H1 (cell line): ENCODE data around the gene TC2N. TPM values are rescaled to one million over a fixed set of nuclear protein-coding genes. Genes with fewer than 3 reads are reported as not detected.

ENCODE experiments used
- CTCF ChIA-PET: fragments of 300-600 bp; sonication (Branson Sonifier 250); formaldehyde crosslinking; loops from one replicate; lab custom pipeline; 2021; ENCODE audit not compliant: partially characterized antibody; lab: Charles Lee
- POLR2A ChIA-PET: fragments of 300-600 bp; sonication (Branson Sonifier 250); formaldehyde crosslinking; loops from one replicate; lab custom pipeline; 2021; ENCODE audit warnings: inconsistent platforms; ENCODE audit not compliant: partially characterized antibody; lab: Charles Lee
- DNase-seq, 2 experiments: peaks; one replicate each; pipeline versions ENCODE4 v3.0.0 to v3.0.0-alpha.2; 2010 to 2022; ENCODE audit warnings: low spot score in 2 of 2, low read depth in 1 of 2, mixed read lengths in 1 of 2
- FAIRE-seq: peaks from 2 replicates; lab custom pipeline; 2011; peaks lifted over from hg19 to GRCh38; lab: Jason Lieb, UNC
- H2AFZ ChIP-seq: 2 replicates; pipeline ENCODE4 v1.8.1; 2012; ENCODE audit warnings: low read length, inconsistent platforms
- H2AK5ac ChIP-seq: 2 replicates; pipeline ENCODE4 v1.6.1; 2013; ENCODE audit warnings: low read depth, low read length
- H2BK120ac ChIP-seq: replicated peaks from 2 replicates; pipeline ENCODE3; 2013; ENCODE audit warnings: low read depth, low read length, inconsistent platforms
- H2BK12ac ChIP-seq: 2 replicates; pipeline ENCODE4 v1.6.1; 2013; ENCODE audit warnings: low read depth, low read length
- H2BK15ac ChIP-seq: 2 replicates; pipeline ENCODE4 v1.6.1; 2013; ENCODE audit warnings: low read length
- H2BK20ac ChIP-seq: 2 replicates; pipeline ENCODE4 v1.6.1; 2013; ENCODE audit warnings: low read length
- H2BK5ac ChIP-seq: 2 replicates; pipeline ENCODE4 v1.6.1; 2013; ENCODE audit warnings: low read depth, low read length
- H3K14ac ChIP-seq: 2 replicates; pipeline ENCODE4 v1.6.1; 2013; ENCODE audit warnings: inconsistent platforms; ENCODE audit not compliant: insufficient read length
- H3K18ac ChIP-seq: 2 replicates; pipeline ENCODE4 v1.6.1; 2013; ENCODE audit warnings: low read length; ENCODE audit errors: extremely low read depth
- H3K23ac ChIP-seq: 2 replicates; pipeline ENCODE4 v1.6.1; 2013; ENCODE audit warnings: inconsistent platforms; ENCODE audit not compliant: insufficient read length
- H3K23me2 ChIP-seq: 2 replicates; pipeline ENCODE4 v1.6.1; 2013; ENCODE audit warnings: low read depth, low read length
- H3K27ac ChIP-seq: 2 replicates; pipeline ENCODE4 v1.6.1; 2011; ENCODE audit warnings: low read depth, low read length, inconsistent platforms
- H3K27me3 ChIP-seq, 4 experiments: replicated peaks in 1 of 4; 1 replicate in 1 of 4; 2 replicates in 3 of 4; pipeline versions ENCODE4 v1.6.1 to v1.8.1; 2011 to 2013; ENCODE audit warnings: low read length in 3 of 4, mild to moderate bottlenecking in 3 of 4, inconsistent platforms in 2 of 4, mixed read lengths in 2 of 4, moderate library complexity in 1 of 4; ENCODE audit not compliant: control insufficient read depth in 3 of 4, insufficient read depth in 3 of 4; ENCODE audit errors: extremely low read depth in 1 of 4
- H3K36me3 ChIP-seq, 4 experiments: 2 replicates each; pipeline versions ENCODE4 v1.6.1 to v1.8.1; 2011 to 2013; ENCODE audit warnings: mild to moderate bottlenecking in 4 of 4, low read length in 3 of 4, moderate library complexity in 2 of 4, control low read depth in 1 of 4, inconsistent platforms in 1 of 4; ENCODE audit not compliant: insufficient read depth in 4 of 4, control insufficient read depth in 2 of 4
- H3K4ac ChIP-seq: replicated peaks from 2 replicates; pipeline ENCODE3; 2013; ENCODE audit warnings: low read length, low read depth, mixed read lengths, inconsistent platforms; ENCODE audit not compliant: insufficient read length
- H3K4me1 ChIP-seq, 4 experiments: replicated peaks in 1 of 4; 1 replicate in 1 of 4; 2 replicates in 3 of 4; pipeline versions ENCODE4 v1.6.1 to v1.8.1; 2011 to 2013; ENCODE audit warnings: low read length in 3 of 4, inconsistent platforms in 2 of 4, mixed read lengths in 1 of 4; ENCODE audit not compliant: insufficient read depth in 4 of 4, control insufficient read depth in 3 of 4
- H3K4me2 ChIP-seq, 2 experiments: 2 replicates each; pipeline versions ENCODE4 v1.6.1 to v1.8.1; 2011 to 2013; ENCODE audit warnings: low read depth in 2 of 2, low read length in 2 of 2, control low read depth in 1 of 2, inconsistent platforms in 1 of 2, mild to moderate bottlenecking in 1 of 2; ENCODE audit not compliant: insufficient read depth in 1 of 2
- H3K4me3 ChIP-seq, 4 experiments: fragments of 200-600, 300-600 bp in 1 of 4; sonication (generic), shearing (Covaris generic), sonication (Bioruptor Twin) in 1 of 4; 2 replicates each; pipeline versions ENCODE4 v1.5.1 to v1.8.1; 2011 to 2016; ENCODE audit warnings: low read length in 4 of 4, low read depth in 3 of 4, control low read depth in 2 of 4, inconsistent platforms in 2 of 4, mild to moderate bottlenecking in 2 of 4, mixed read lengths in 1 of 4, moderate library complexity in 1 of 4; ENCODE audit not compliant: insufficient read depth in 2 of 4; ENCODE audit errors: extremely low read depth in 1 of 4
- H3K56ac ChIP-seq: replicated peaks from 2 replicates; pipeline ENCODE3; 2013; ENCODE audit warnings: low read depth, mild to moderate bottlenecking, mixed read lengths, low read length, inconsistent platforms; ENCODE audit not compliant: insufficient read length
- H3K79me1 ChIP-seq: 2 replicates; pipeline ENCODE4 v1.6.1; 2013; ENCODE audit warnings: low read depth, low read length, control low read depth
- H3K79me2 ChIP-seq, 2 experiments: 2 replicates each; pipeline versions ENCODE4 v1.6.1 to v1.8.1; 2012 to 2013; ENCODE audit warnings: low read length in 2 of 2, mild to moderate bottlenecking in 2 of 2, inconsistent platforms in 1 of 2; ENCODE audit not compliant: insufficient read depth in 2 of 2, control insufficient read depth in 1 of 2
- H3K9ac ChIP-seq, 4 experiments: replicated peaks in 1 of 4; 1 replicate in 1 of 4; 2 replicates in 3 of 4; pipeline versions ENCODE4 v1.6.1 to v1.8.1; 2011 to 2013; ENCODE audit warnings: low read depth in 3 of 4, low read length in 3 of 4, control low read depth in 2 of 4, mild to moderate bottlenecking in 2 of 4, moderate library complexity in 2 of 4, inconsistent platforms in 1 of 4; ENCODE audit errors: extremely low read depth in 1 of 4
- H3K9me3 ChIP-seq, 2 experiments: 2 replicates each; pipeline versions ENCODE4 v1.6.1 to v1.8.1; 2012 to 2013; ENCODE audit warnings: mild to moderate bottlenecking in 2 of 2, moderate library complexity in 2 of 2, control low read depth in 1 of 2, inconsistent platforms in 1 of 2, low read depth in 1 of 2, low read length in 1 of 2, mixed read lengths in 1 of 2; ENCODE audit not compliant: insufficient read depth in 2 of 2
- H4K20me1 ChIP-seq, 2 experiments: replicated peaks in 1 of 2; 2 replicates each; pipeline versions ENCODE3 to v1.8.1; 2011 to 2013; ENCODE audit warnings: inconsistent platforms in 2 of 2, low read length in 2 of 2, mild to moderate bottlenecking in 1 of 2; ENCODE audit not compliant: insufficient read depth in 2 of 2, control insufficient read depth in 1 of 2
- H4K5ac ChIP-seq: 2 replicates; pipeline ENCODE4 v1.6.1; 2013; ENCODE audit warnings: low read length, low read depth, mixed read lengths, inconsistent platforms; ENCODE audit not compliant: insufficient read length
- H4K8ac ChIP-seq: 2 replicates; pipeline ENCODE4 v1.8.0; 2013; ENCODE audit warnings: mild to moderate bottlenecking, moderate library complexity, low read length, inconsistent platforms; ENCODE audit not compliant: insufficient read depth; ENCODE audit errors: extremely low read depth
- H4K91ac ChIP-seq: replicated peaks from 2 replicates; pipeline ENCODE3; 2013; ENCODE audit warnings: low read length, mixed read lengths, inconsistent platforms; ENCODE audit not compliant: insufficient read length
- CHD2 ChIP-seq: IDR thresholded peaks from 2 replicates; pipeline ENCODE4 v1.6.1; 2012; ENCODE audit warnings: low read length, improper control_type of control experiment
- CREB1 ChIP-seq: IDR thresholded peaks from 2 replicates; pipeline ENCODE4 v1.6.1; 2012; ENCODE audit warnings: inconsistent platforms
- KDM1A ChIP-seq: fragments of 200-600, 300-600 bp; sonication (generic); IDR thresholded peaks from 2 replicates; pipeline ENCODE4 v1.7.1; 2016; ENCODE audit warnings: mild to moderate bottlenecking, low read length, borderline replicate concordance
- RBBP5 ChIP-seq: IDR thresholded peaks from 2 replicates; pipeline ENCODE4 v1.7.1; 2012; ENCODE audit warnings: low read depth, mild to moderate bottlenecking, inconsistent platforms, low read length, moderate library complexity, borderline replicate concordance
- SAP30 ChIP-seq: fragments of 300-600 bp; sonication (generic); IDR thresholded peaks from 2 replicates; pipeline ENCODE4 v1.7.1; 2012; ENCODE audit warnings: low read length, moderate library complexity, mild to moderate bottlenecking, inconsistent platforms; ENCODE audit not compliant: insufficient read depth, insufficient replicate concordance
- SIRT6 ChIP-seq: IDR thresholded peaks from one replicate; pipeline ENCODE4 v1.7.1; 2012; ENCODE audit warnings: low read length, inconsistent platforms
- SP1 ChIP-seq: IDR thresholded peaks from 2 replicates; pipeline ENCODE4 v1.6.1; 2011; ENCODE audit warnings: low read depth, low read length
- SP4 ChIP-seq: IDR thresholded peaks from 2 replicates; pipeline ENCODE4 v1.6.1; 2012; ENCODE audit warnings: low read length, inconsistent platforms
- TEAD4 ChIP-seq: IDR thresholded peaks from 2 replicates; pipeline ENCODE4 v1.6.1; 2012; ENCODE audit warnings: low read depth, low read length, inconsistent platforms, mixed read lengths
- USF2 ChIP-seq: IDR thresholded peaks from 2 replicates; pipeline ENCODE4 v1.6.1; 2011; ENCODE audit warnings: low read length, improper control_type of control experiment
- WGBS, 2 experiments: shearing (Covaris generic) in 1 of 2; methylation state at CpG; one replicate each; pipeline versions ENCODE4 v1.1.6 to v1.1.7; 2013 to 2015; ENCODE audit warnings: low lambda C conversion rate in 2 of 2, mixed read lengths in 2 of 2, inconsistent platforms in 1 of 2, low coverage in 1 of 2, missing lambda C conversion rate in 1 of 2; ENCODE audit not compliant: insufficient replicate concordance in 2 of 2, insufficient coverage in 1 of 2, insufficient read length in 1 of 2; ENCODE audit errors: extremely low coverage in 1 of 2, missing lambda C conversion rate in 1 of 2; 5-methylcytosine and 5-hydroxymethylcytosine counted together
- long read RNA-seq, 2 experiments: library from RNA in 1 of 2; library from capped mRNA in 1 of 2; stranded (forward); transcript quantifications; one replicate each; pipeline ENCODE4 v2.0.0, GENCODE V29; 2021; ENCODE audit warnings: inconsistent platforms in 1 of 2
- polyA minus RNA-seq, 3 experiments: library from RNA; depleted of rRNA, polyadenylated mRNA; stranded (reverse); fragments of >200 nt; gene quantifications; 1 replicate in 2 of 3; 2 replicates in 1 of 3; pipeline ENCODE4 v1.2.3, GENCODE V29; 2011
- polyA plus RNA-seq, 7 experiments: library from polyadenylated mRNA; depleted of rRNA in 3 of 7; stranded (reverse) in 5 of 7; unstranded in 2 of 7; fragments of >200 nt in 5 of 7; fragments of 200-250 nt in 2 of 7; gene quantifications; 1 replicate in 5 of 7; 2 replicates in 1 of 7; 4 replicates in 1 of 7; pipeline versions ENCODE4 v1.2.1 to v1.2.3, GENCODE V29; 2011 to 2013; ENCODE audit warnings: missing spikeins in 2 of 7, mixed read lengths in 2 of 7
- total RNA-seq: library from RNA; stranded (reverse); fragmentation: NEBNext Ultra II Directional; extraction: Animal tissue kit (Norgen Biotek cat#: 25700); gene quantifications from 2 replicates; pipeline ENCODE4 v1.2.1, GENCODE V29; 2021

Gene TC2N
- total RNA-seq = 34.2 and 36.2 TPM in 2 replicates
- polyA plus RNA-seq (2011; rRNA removed) = 5.9 and 9.7 TPM in 2 replicates
- polyA plus RNA-seq (2011; cell fraction: cytosol; rRNA removed) = 12.7 TPM
- 7.4 TPM for polyA plus RNA-seq (2011; cell fraction: nucleus; rRNA removed)
- polyA plus RNA-seq (2012, experiment 1 of 2) = 10.3 to 24.7 TPM (median 12.4 TPM) in 4 replicates
- polyA plus RNA-seq (2012, experiment 2 of 2) = 1.7 TPM
- polyA plus RNA-seq (2013, experiment 1 of 2) = 17.5 TPM
- polyA plus RNA-seq (2013, experiment 2 of 2) = 17.9 TPM
- 25.4 and 40.7 TPM in 2 replicates for polyA minus RNA-seq (2011; rRNA and poly(A)+ RNA removed)
- polyA minus RNA-seq (2011; cell fraction: cytosol; rRNA and poly(A)+ RNA removed) = 12.0 TPM
- 33.7 TPM for polyA minus RNA-seq (2011; cell fraction: nucleus; rRNA and poly(A)+ RNA removed)
- long read RNA-seq, experiment 1, full-length matches to known transcripts = 4 of 23 reads
- long read RNA-seq, experiment 1, partial matches to known transcripts = 3 of 23 reads
- long read RNA-seq, experiment 1, other reads (novel, unspliced or antisense) = 16 of 23 reads
- long read RNA-seq, experiment 2, partial matches to known transcripts = 8 of 12 reads
- long read RNA-seq, experiment 2, other reads (novel, unspliced or antisense) = 2 of 12 reads

GRCh38 chr14:91867316-91867988 is at the start of gene TC2N:
TC2N (minus strand) TSS chr14:91867536; CDS start chr14:91813769, 53,767 bp downstream.
- ChIA-PET POLR2A (no interaction called here), CTCF (interaction anchor here (0.7 to 2.6 kb wide), 8 partner anchors 8 to 129 kb away, joined by 3 to 8 read pairs (median 4); no protein-coding TSS in a partner anchor)
- no peak within 1 kb of the TSS for H3K4me3 ChIP-seq
- no peaks in the 10 kb centered on the region for H3K36me3 ChIP-seq
- no peak within 1 kb of the TSS for H3K4ac ChIP-seq
- 89% methylated on average over 10 of the region's 10 CpGs; no CpG with 5 or more reads in 1 of the 2 experiments for WGBS, 2 experiments
- no peak within 1 kb of the TSS; the same call in 1 of the 2 replicates for H4K8ac ChIP-seq
- H3K79me2 ChIP-seq = no peaks in the 10 kb centered on the region
- no peak within 1 kb of the TSS; the same call in 1 of the 2 replicates for H3K18ac ChIP-seq
- H3K56ac ChIP-seq = no peak within 1 kb of the TSS
- H2BK20ac ChIP-seq = no peak within 1 kb of the TSS
- no peak within 1 kb of the TSS for H3K14ac ChIP-seq
- DNase-seq (no peak), FAIRE-seq (no peak)
- no peak within 1 kb of the TSS for H2BK120ac ChIP-seq
- no peak within 1 kb of the TSS for H3K27ac ChIP-seq
- no peak within 1 kb of the TSS for H3K9ac ChIP-seq
- H3K23me2 ChIP-seq = no peaks in the 10 kb centered on the region
- no peak within 1 kb of the TSS for H4K5ac ChIP-seq
- no peaks in the 10 kb centered on the region for H3K79me1 ChIP-seq
- H2BK5ac ChIP-seq = no peak within 1 kb of the TSS
- no peak within 1 kb of the TSS for H2BK12ac ChIP-seq
- no peak within 1 kb of the TSS for H4K91ac ChIP-seq
- H3K9me3 ChIP-seq = no peaks in the 10 kb centered on the region
- H3K27me3 ChIP-seq = no peaks in the 10 kb centered on the region
- no peak within 1 kb of the TSS for H3K23ac ChIP-seq
- H3K4me1 ChIP-seq = no peaks in the 10 kb centered on the region
- no peak within 1 kb of the TSS for H2AK5ac ChIP-seq
- H2BK15ac ChIP-seq = no peak within 1 kb of the TSS
- no peak within 1 kb of the TSS for H3K4me2 ChIP-seq
- H2AFZ ChIP-seq = no peak within 1 kb of the TSS
- H4K20me1 ChIP-seq = no peaks in the 10 kb centered on the region
- TF ChIP-seq SIRT6 (no peak), KDM1A (no peak), RBBP5 (no peak), SP1 (no peak), TEAD4 (no peak), USF2 (no peak), SP4 (no peak), CHD2 (no peak), SAP30 (no peak), CREB1 (no peak)
